Suprapubic skin (tissue), 3 donors: ENCODE results near the gene UBAC1.

Source experiments
- EP300 ChIP-seq: sonication (generic); formaldehyde crosslinking; IDR thresholded peaks from one replicate; pipeline ENCODE4 v1.6.1; 2017; ENCODE audit warnings: antibody characterized with exemption
- POLR2A ChIP-seq, 2 donors: fragments of 450-650 bp; IDR thresholded peaks; one replicate each; pipeline ENCODE4 v1.6.1; 2017; ENCODE audit warnings: antibody characterized with exemption in 2 of 2, mild to moderate bottlenecking in 2 of 2, moderate library complexity in 2 of 2
- TF ChIP-seq, protein P1 (sequence below), 2 donors: fragments of 200-600 bp in 1 of 2; fragments of 450-650 bp in 1 of 2; sonication (generic) in 1 of 2; IDR thresholded peaks; one replicate each; pipeline ENCODE4 v1.5.1; 2016 to 2019; ENCODE audit warnings: antibody characterized with exemption in 2 of 2, mild to moderate bottlenecking in 1 of 2, moderate library complexity in 1 of 2

GRCh38 chr9:135898634-135899407 lies 62.4 kb downstream of the UBAC1 start:
- TF ChIP-seq, protein P1, sequence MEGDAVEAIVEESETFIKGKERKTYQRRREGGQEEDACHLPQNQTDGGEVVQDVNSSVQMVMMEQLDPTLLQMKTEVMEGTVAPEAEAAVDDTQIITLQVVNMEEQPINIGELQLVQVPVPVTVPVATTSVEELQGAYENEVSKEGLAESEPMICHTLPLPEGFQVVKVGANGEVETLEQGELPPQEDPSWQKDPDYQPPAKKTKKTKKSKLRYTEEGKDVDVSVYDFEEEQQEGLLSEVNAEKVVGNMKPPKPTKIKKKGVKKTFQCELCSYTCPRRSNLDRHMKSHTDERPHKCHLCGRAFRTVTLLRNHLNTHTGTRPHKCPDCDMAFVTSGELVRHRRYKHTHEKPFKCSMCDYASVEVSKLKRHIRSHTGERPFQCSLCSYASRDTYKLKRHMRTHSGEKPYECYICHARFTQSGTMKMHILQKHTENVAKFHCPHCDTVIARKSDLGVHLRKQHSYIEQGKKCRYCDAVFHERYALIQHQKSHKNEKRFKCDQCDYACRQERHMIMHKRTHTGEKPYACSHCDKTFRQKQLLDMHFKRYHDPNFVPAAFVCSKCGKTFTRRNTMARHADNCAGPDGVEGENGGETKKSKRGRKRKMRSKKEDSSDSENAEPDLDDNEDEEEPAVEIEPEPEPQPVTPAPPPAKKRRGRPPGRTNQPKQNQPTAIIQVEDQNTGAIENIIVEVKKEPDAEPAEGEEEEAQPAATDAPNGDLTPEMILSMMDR (IDR thresholded peaks at IDR 0.05): no peak
- TF ChIP-seq POLR2A (IDR thresholded peaks at IDR 0.05) (no peak), EP300 (no peak)
